ENCODE results near the gene SUMF1.

DNA sequence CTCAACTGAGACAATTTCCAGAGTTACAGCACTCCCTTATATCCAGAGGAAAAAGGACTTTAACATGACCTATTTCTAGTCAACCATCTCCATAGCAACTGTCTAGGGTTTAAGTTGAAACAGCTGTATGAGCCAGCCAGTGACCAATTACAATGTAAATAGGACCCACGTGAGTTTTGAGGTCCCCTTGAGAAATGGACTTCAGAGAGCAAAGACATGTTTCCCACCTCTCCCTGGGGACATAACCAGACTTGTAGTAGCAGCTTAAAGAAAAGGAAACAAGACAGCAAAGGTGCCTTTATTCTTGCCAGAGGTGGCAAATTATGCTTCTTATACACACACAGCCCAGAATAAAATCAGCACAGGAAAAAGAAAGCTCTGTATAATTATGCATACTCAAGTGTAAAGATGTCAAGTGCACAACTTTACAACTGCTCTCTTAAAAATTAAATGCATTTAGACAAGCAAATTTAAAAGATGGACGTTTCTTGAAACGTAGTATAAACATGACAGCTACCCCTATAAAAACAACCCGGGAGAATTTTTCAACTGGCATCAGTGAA lies 40.2 kb downstream of the SUMF1 start:
- TF ChIP-seq POLR2AphosphoS5 (IDR thresholded peaks at IDR 0.05; ENCODE audit: low read depth, low read length) (no peak), EZH2phosphoT487 (IDR thresholded peaks at IDR 0.05; ENCODE audit: borderline replicate concordance) (no peak), SIN3A (IDR thresholded peaks at IDR 0.05; ENCODE audit: low read depth) (no peak), YY1 (IDR thresholded peaks at IDR 0.05; ENCODE audit: extremely low read depth, insufficient replicate concordance, low read depth, low read length) (no peak), EGR1 (IDR thresholded peaks at IDR 0.05; ENCODE audit: low read depth) (no peak), CTCF (IDR thresholded peaks at IDR 0.05 in 2 of 3, conservative IDR thresholded peaks at IDR 0.05 in 1 of 3; ENCODE audit: borderline replicate concordance in 1 of 3, insufficient read depth in 1 of 3, low read depth in 2 of 3, low read length in 2 of 3) (no peak), POLR2A (IDR thresholded peaks at IDR 0.05; ENCODE audit: borderline replicate concordance, extremely low read depth, insufficient read depth, insufficient read length) (no peak), ZNF274 (IDR thresholded peaks at IDR 0.05; ENCODE audit: low read depth, low read length) (no peak)
- TF ChIP-seq, protein P1, sequence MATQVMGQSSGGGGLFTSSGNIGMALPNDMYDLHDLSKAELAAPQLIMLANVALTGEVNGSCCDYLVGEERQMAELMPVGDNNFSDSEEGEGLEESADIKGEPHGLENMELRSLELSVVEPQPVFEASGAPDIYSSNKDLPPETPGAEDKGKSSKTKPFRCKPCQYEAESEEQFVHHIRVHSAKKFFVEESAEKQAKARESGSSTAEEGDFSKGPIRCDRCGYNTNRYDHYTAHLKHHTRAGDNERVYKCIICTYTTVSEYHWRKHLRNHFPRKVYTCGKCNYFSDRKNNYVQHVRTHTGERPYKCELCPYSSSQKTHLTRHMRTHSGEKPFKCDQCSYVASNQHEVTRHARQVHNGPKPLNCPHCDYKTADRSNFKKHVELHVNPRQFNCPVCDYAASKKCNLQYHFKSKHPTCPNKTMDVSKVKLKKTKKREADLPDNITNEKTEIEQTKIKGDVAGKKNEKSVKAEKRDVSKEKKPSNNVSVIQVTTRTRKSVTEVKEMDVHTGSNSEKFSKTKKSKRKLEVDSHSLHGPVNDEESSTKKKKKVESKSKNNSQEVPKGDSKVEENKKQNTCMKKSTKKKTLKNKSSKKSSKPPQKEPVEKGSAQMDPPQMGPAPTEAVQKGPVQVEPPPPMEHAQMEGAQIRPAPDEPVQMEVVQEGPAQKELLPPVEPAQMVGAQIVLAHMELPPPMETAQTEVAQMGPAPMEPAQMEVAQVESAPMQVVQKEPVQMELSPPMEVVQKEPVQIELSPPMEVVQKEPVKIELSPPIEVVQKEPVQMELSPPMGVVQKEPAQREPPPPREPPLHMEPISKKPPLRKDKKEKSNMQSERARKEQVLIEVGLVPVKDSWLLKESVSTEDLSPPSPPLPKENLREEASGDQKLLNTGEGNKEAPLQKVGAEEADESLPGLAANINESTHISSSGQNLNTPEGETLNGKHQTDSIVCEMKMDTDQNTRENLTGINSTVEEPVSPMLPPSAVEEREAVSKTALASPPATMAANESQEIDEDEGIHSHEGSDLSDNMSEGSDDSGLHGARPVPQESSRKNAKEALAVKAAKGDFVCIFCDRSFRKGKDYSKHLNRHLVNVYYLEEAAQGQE (IDR thresholded peaks at IDR 0.05; ENCODE audit: low read depth) = no peak
